Hepatocyte (in vitro differentiated cells): ENCODE measurements around the gene EEIG1. TPM values are rescaled to one million over a fixed set of nuclear protein-coding genes. Genes with fewer than 3 reads are reported as not detected.

Experiments used
- DNase-seq: peaks from one replicate; pipeline ENCODE4 v3.0.0-alpha.2; 2016; ENCODE audit warnings: low spot score
- H2AFZ ChIP-seq: fragments of 200-600 bp; sonication (generic); 2 replicates; pipeline ENCODE4 v1.6.0; 2016; ENCODE audit warnings: antibody characterized with exemption, mild to moderate bottlenecking
- H3K27ac ChIP-seq: fragments of 200-600 bp; sonication (generic); 2 replicates; pipeline ENCODE4 v1.5.1; 2016; ENCODE audit warnings: mild to moderate bottlenecking
- H3K27me3 ChIP-seq: fragments of 200-600 bp; sonication (generic); 2 replicates; pipeline ENCODE4 v1.6.1; 2016
- H3K36me3 ChIP-seq: fragments of 200-600 bp; sonication (generic); replicated peaks from 2 replicates; pipeline ENCODE4 v1.5.1; 2016; ENCODE audit warnings: low read depth; ENCODE audit not compliant: insufficient read depth
- H3K4me1 ChIP-seq: fragments of 200-600 bp; sonication (generic); 2 replicates; pipeline ENCODE4 v1.5.1; 2016; ENCODE audit warnings: mild to moderate bottlenecking, moderate library complexity; ENCODE audit not compliant: insufficient read depth
- H3K4me2 ChIP-seq: fragments of 200-600 bp; sonication (generic); 2 replicates; pipeline ENCODE4 v1.6.0; 2016
- H3K4me3 ChIP-seq: fragments of 200-600 bp; sonication (generic); 2 replicates; pipeline ENCODE4 v1.5.1; 2016; ENCODE audit warnings: mild to moderate bottlenecking
- H3K79me2 ChIP-seq: fragments of 200-600 bp; sonication (generic); 2 replicates; pipeline ENCODE4 v1.6.0; 2017; ENCODE audit warnings: mild to moderate bottlenecking
- H3K9me2 ChIP-seq: fragments of 200-600 bp; sonication (generic); replicated peaks from 2 replicates; pipeline ENCODE4 v1.6.0; 2017; ENCODE audit warnings: mild to moderate bottlenecking; ENCODE audit not compliant: insufficient read depth
- H3K9me3 ChIP-seq: fragments of 200-600 bp; sonication (generic); 2 replicates; pipeline ENCODE4 v1.5.1; 2016; ENCODE audit warnings: low read depth, mild to moderate bottlenecking
- H4K20me1 ChIP-seq: fragments of 200-600 bp; sonication (generic); 2 replicates; pipeline ENCODE4 v1.6.0; 2016; ENCODE audit warnings: mild to moderate bottlenecking; ENCODE audit not compliant: insufficient read depth, poor library complexity, severe bottlenecking
- CTCF ChIP-seq: fragments of 200-600 bp; sonication (generic); IDR thresholded peaks from 2 replicates; pipeline ENCODE4 v1.5.1; 2016; ENCODE audit warnings: antibody characterized with exemption, mild to moderate bottlenecking; ENCODE audit not compliant: poor library complexity
- EZH2 ChIP-seq: fragments of 200-600 bp; sonication (generic); IDR thresholded peaks from 2 replicates; pipeline ENCODE4 v1.6.1; 2016; ENCODE audit warnings: antibody characterized with exemption, mild to moderate bottlenecking, borderline replicate concordance
- EZH2phosphoT487 ChIP-seq: fragments of 200-600 bp; sonication (generic); IDR thresholded peaks from one replicate; pipeline ENCODE4 v1.6.1; 2018; ENCODE audit warnings: antibody characterized with exemption, mild to moderate bottlenecking, low read depth, moderate library complexity; ENCODE audit not compliant: unreplicated experiment, severe bottlenecking
- WGBS: methylation state at CpG from one replicate; pipeline ENCODE4 v1.1.6; 2016; ENCODE audit warnings: low lambda C conversion rate; ENCODE audit errors: missing lambda C conversion rate; 5-methylcytosine and 5-hydroxymethylcytosine counted together
- polyA plus RNA-seq: library from polyadenylated mRNA; unstranded; fragments of >200 nt; fragmentation: Nextera tagmentation; extraction: Ambion mirVana; gene quantifications from 2 replicates; pipeline ENCODE4 v1.2.1, GENCODE V29; 2016
- total RNA-seq: library from RNA; depleted of rRNA; stranded (reverse); fragments of >200 nt; gene quantifications from 2 replicates; pipeline ENCODE4 v1.2.3, GENCODE V29; 2014

Gene EEIG1
- total and polyA plus RNA-seq, 2 experiments from 2014 or later: 38.1 to 43.6 TPM

GRCh38 chr9:127931092-127931881 is 49.5 kb downstream of the EEIG1 start:
- peak overlapping the region; percentile 21 for H3K4me3 ChIP-seq
- peak overlapping the region; percentile 58 for H3K27ac ChIP-seq
- TF ChIP-seq CTCF (no peak), EZH2 (no peak), EZH2phosphoT487 (no peak)
- DNase-seq: peak; percentile 67
- H3K4me2 ChIP-seq: peak overlapping the region; percentile 89
- H2AFZ ChIP-seq: no peak overlapping the region
- peaks cover 27% of the 10 kb centered on the region for H3K27me3 ChIP-seq
- H3K9me2 ChIP-seq: no peaks in the 10 kb centered on the region
- H3K79me2 ChIP-seq: peaks cover 10% of the 10 kb centered on the region
- no peaks in the 10 kb centered on the region for H3K36me3 ChIP-seq
- H3K4me1 ChIP-seq: peaks cover 30% of the 10 kb centered on the region
- H3K9me3 ChIP-seq: no peaks in the 10 kb centered on the region
- H4K20me1 ChIP-seq: no peaks in the 10 kb centered on the region
- WGBS: 22% methylated on average over 18 of the region's 18 CpGs

Other genes starting within 250 kb of the EEIG1 start
- gene TOR2A, start 245.7 kb downstream of the EEIG1 start, total RNA-seq: 16.8 and 17.1 TPM in 2 replicates
- 21.3 and 28.8 TPM in 2 replicates for gene TOR2A, start 245.7 kb downstream of the EEIG1 start, polyA plus RNA-seq
- gene SH2D3C, start 202.3 kb downstream of the EEIG1 start, total RNA-seq: 0.23 and 0.96 TPM in 2 replicates
- gene SH2D3C, start 202.3 kb downstream of the EEIG1 start, polyA plus RNA-seq: 0.89 and 2.2 TPM in 2 replicates
- gene CDK9, start 195.0 kb downstream of the EEIG1 start, total RNA-seq: 53.5 and 84.6 TPM in 2 replicates
- 91.4 and 92.3 TPM in 2 replicates for gene CDK9, start 195.0 kb downstream of the EEIG1 start, polyA plus RNA-seq
- gene FPGS, start 178.1 kb downstream of the EEIG1 start, total RNA-seq: 27.4 and 30.9 TPM in 2 replicates
- gene FPGS, start 178.1 kb downstream of the EEIG1 start, polyA plus RNA-seq: 48.5 and 52.2 TPM in 2 replicates
- 3.2 and 6.8 TPM in 2 replicates for gene ENG, start 126.3 kb downstream of the EEIG1 start, total RNA-seq
- gene ENG, start 126.3 kb downstream of the EEIG1 start, polyA plus RNA-seq: 19.4 and 21.2 TPM in 2 replicates
- gene AK1, start 103.3 kb downstream of the EEIG1 start, total RNA-seq: 28.3 and 39.8 TPM in 2 replicates
- gene AK1, start 103.3 kb downstream of the EEIG1 start, polyA plus RNA-seq: 85.9 and 91.3 TPM in 2 replicates
- 31.8 and 37.3 TPM in 2 replicates for gene ST6GALNAC6, start 81.4 kb downstream of the EEIG1 start, total RNA-seq
- 47.7 and 61.2 TPM in 2 replicates for gene ST6GALNAC6, start 81.4 kb downstream of the EEIG1 start, polyA plus RNA-seq
- gene ST6GALNAC4, start 63.9 kb downstream of the EEIG1 start, total RNA-seq: 13.2 and 14.6 TPM in 2 replicates
- gene ST6GALNAC4, start 63.9 kb downstream of the EEIG1 start, polyA plus RNA-seq: 14.3 and 15.2 TPM in 2 replicates
- 1.6 and 3.7 TPM in 2 replicates for gene PIP5KL1, start 50.2 kb downstream of the EEIG1 start, total RNA-seq
- 1.4 and 2.5 TPM in 2 replicates for gene PIP5KL1, start 50.2 kb downstream of the EEIG1 start, polyA plus RNA-seq
- gene DPM2, start 43.1 kb downstream of the EEIG1 start, total RNA-seq: 19.2 and 22.4 TPM in 2 replicates
- 57.1 and 61.9 TPM in 2 replicates for gene DPM2, start 43.1 kb downstream of the EEIG1 start, polyA plus RNA-seq
- 9.6 and 10.3 TPM in 2 replicates for gene NAIF1, start 86.3 kb upstream of the EEIG1 start, total RNA-seq
- 7.0 and 8.0 TPM in 2 replicates for gene NAIF1, start 86.3 kb upstream of the EEIG1 start, polyA plus RNA-seq
- gene SLC25A25, start 87.2 kb upstream of the EEIG1 start, total RNA-seq: 52.4 and 62.3 TPM in 2 replicates
- 40.1 and 51.0 TPM in 2 replicates for gene SLC25A25, start 87.2 kb upstream of the EEIG1 start, polyA plus RNA-seq
- 29.4 and 36.5 TPM in 2 replicates for gene PTGES2, start 146.7 kb upstream of the EEIG1 start, total RNA-seq
- 68.1 and 81.7 TPM in 2 replicates for gene PTGES2, start 146.7 kb upstream of the EEIG1 start, polyA plus RNA-seq
- 5.3 and 14.3 TPM in 2 replicates for gene LCN2, start 168.5 kb upstream of the EEIG1 start, total RNA-seq
- gene LCN2, start 168.5 kb upstream of the EEIG1 start, polyA plus RNA-seq: 5.6 and 12.8 TPM in 2 replicates
- 88.1 and 102 TPM in 2 replicates for gene BBLN, start 179.3 kb upstream of the EEIG1 start, total RNA-seq
- gene BBLN, start 179.3 kb upstream of the EEIG1 start, polyA plus RNA-seq: 86.6 and 92.6 TPM in 2 replicates
- gene CIZ1, start 210.6 kb upstream of the EEIG1 start, total RNA-seq: 31.0 and 31.1 TPM in 2 replicates
- gene CIZ1, start 210.6 kb upstream of the EEIG1 start, polyA plus RNA-seq: 85.6 and 91.0 TPM in 2 replicates
- gene DNM1, start 222.4 kb upstream of the EEIG1 start, total RNA-seq: 13.4 and 14.4 TPM in 2 replicates
- 37.2 and 40.6 TPM in 2 replicates for gene DNM1, start 222.4 kb upstream of the EEIG1 start, polyA plus RNA-seq